WTC11 (cell line): ENCODE data around the gene IL17RC.

Experiments used
- ATF6 ChIP-seq: sonication (generic); formaldehyde crosslinking; IDR thresholded peaks from 2 replicates; pipeline ENCODE4 v1.8.1; 2023; ENCODE audit warnings: mild to moderate bottlenecking, missing genetic modification reagents
- CTCF ChIP-seq: fragments of 200-600 bp; IDR thresholded peaks from 2 replicates; pipeline ENCODE4 v1.8.0; 2022; ENCODE audit warnings: antibody characterized with exemption
- E2F1 ChIP-seq: sonication (generic); formaldehyde crosslinking; IDR thresholded peaks from 2 replicates; pipeline ENCODE4 v1.8.0; 2022; ENCODE audit warnings: mild to moderate bottlenecking, missing genetic modification reagents
- E2F4 ChIP-seq: sonication (generic); formaldehyde crosslinking; IDR thresholded peaks from 2 replicates; pipeline ENCODE4 v1.8.1; 2022; ENCODE audit warnings: low read depth, mild to moderate bottlenecking, moderate library complexity, missing genetic modification reagents, borderline replicate concordance
- ELF4 ChIP-seq: sonication (generic); formaldehyde crosslinking; IDR thresholded peaks from 2 replicates; pipeline ENCODE4 v1.8.1; 2022; ENCODE audit warnings: low read depth, mild to moderate bottlenecking, moderate library complexity, missing genetic modification reagents
- FOXP4 ChIP-seq: sonication (generic); formaldehyde crosslinking; IDR thresholded peaks from 2 replicates; pipeline ENCODE4 v1.8.0; 2022; ENCODE audit warnings: mild to moderate bottlenecking, missing genetic modification reagents
- GTF2I ChIP-seq: fragments of 250-450 bp; sonication (Bioruptor Pico); conservative IDR thresholded peaks from 2 replicates; pipeline ENCODE4 v1.4.0; 2021; ENCODE audit warnings: mild to moderate bottlenecking
- IRF2 ChIP-seq: sonication (generic); formaldehyde crosslinking; IDR thresholded peaks from 2 replicates; pipeline ENCODE4 v1.8.0; 2022; ENCODE audit warnings: low read depth, missing genetic modification reagents, borderline replicate concordance
- MAX ChIP-seq: sonication (generic); formaldehyde crosslinking; IDR thresholded peaks from 2 replicates; pipeline ENCODE4 v1.8.0; 2022; ENCODE audit warnings: mild to moderate bottlenecking, missing genetic modification reagents
- MLX ChIP-seq: sonication (generic); formaldehyde crosslinking; IDR thresholded peaks from 2 replicates; pipeline ENCODE4 v1.8.1; 2023; ENCODE audit warnings: mild to moderate bottlenecking, missing genetic modification reagents, moderate library complexity
- PREB ChIP-seq: sonication (generic); formaldehyde crosslinking; IDR thresholded peaks from 2 replicates; pipeline ENCODE4 v1.8.1; 2022; ENCODE audit warnings: mild to moderate bottlenecking, missing genetic modification reagents, moderate library complexity, borderline replicate concordance
- SP1 ChIP-seq: sonication (generic); formaldehyde crosslinking; conservative IDR thresholded peaks from 2 replicates; pipeline ENCODE4 v1.8.1; 2022; ENCODE audit warnings: missing genetic modification reagents
- USF2 ChIP-seq: sonication (generic); formaldehyde crosslinking; IDR thresholded peaks from 2 replicates; pipeline ENCODE4 v1.8.1; 2023; ENCODE audit warnings: mild to moderate bottlenecking, missing genetic modification reagents, moderate library complexity

- TF ChIP-seq E2F4 (CRISPR knock-in tag) (no peak), CTCF (no peak), USF2 (CRISPR knock-in tag) (no peak), MAX (CRISPR knock-in tag) (no peak), PREB (CRISPR knock-in tag) (no peak), E2F1 (CRISPR knock-in tag) (no peak), ELF4 (no peak), SP1 (CRISPR knock-in tag) (no peak), MLX (no peak), IRF2 (no peak), GTF2I (no peak), ATF6 (no peak), FOXP4 (no peak)
Measured at GRCh38 chr3:9914011-9914410, 2.9 kb upstream of the IL17RC start.
